Type B pancreatic cell (in vitro differentiated cells): ENCODE data around the gene ACE2. TPM values are rescaled to one million over a fixed set of nuclear protein-coding genes. Genes with fewer than 3 reads are reported as not detected.

Source experiments
- DNase-seq: peaks from one replicate; pipeline ENCODE4 v3.0.0; 2021; ENCODE audit warnings: mixed read lengths; ENCODE audit not compliant: unreplicated experiment; ENCODE audit errors: extremely low spot score
- H3K27ac Mint-ChIP-seq: 2 replicates; pipeline ENCODE4 v1.8.0; 2021; ENCODE audit warnings: mild to moderate bottlenecking, mixed read lengths
- H3K27me3 Mint-ChIP-seq: 2 replicates; pipeline ENCODE4 v1.8.0; 2021; ENCODE audit warnings: mixed read lengths
- H3K36me3 Mint-ChIP-seq: 2 replicates; pipeline ENCODE4 v1.8.0; 2021; ENCODE audit warnings: mixed read lengths
- H3K4me1 Mint-ChIP-seq: one replicate; pipeline ENCODE4 v1.8.0; 2021; ENCODE audit warnings: mixed read lengths; ENCODE audit not compliant: unreplicated experiment
- H3K4me3 Mint-ChIP-seq: 2 replicates; pipeline ENCODE4 v1.8.0; 2021; ENCODE audit warnings: mild to moderate bottlenecking, mixed read lengths
- H3K9me3 Mint-ChIP-seq: 2 replicates; pipeline ENCODE4 v1.8.0; 2021; ENCODE audit warnings: mixed read lengths
- CTCF ChIP-seq: fragments of 200-600 bp; sonication (generic); conservative IDR thresholded peaks from 2 replicates; pipeline ENCODE4 v1.5.0; 2021; ENCODE audit warnings: antibody characterized with exemption, mild to moderate bottlenecking
- total RNA-seq: library from RNA; stranded (reverse); gene quantifications from 2 replicates; pipeline ENCODE4 v1.2.1, GENCODE V29; 2021; ENCODE audit warnings: low replicate concordance

The ACE2 gene
- total RNA-seq, 1 donor from 2014 or later: 22.6 TPM

- H3K9me3 Mint-ChIP-seq: no peaks in the 10 kb centered on the region
- no peak overlapping the region for H3K27ac Mint-ChIP-seq
- no peak overlapping the region for H3K4me3 Mint-ChIP-seq
- H3K27me3 Mint-ChIP-seq: no peaks in the 10 kb centered on the region
- H3K36me3 Mint-ChIP-seq: no peaks in the 10 kb centered on the region
- peaks cover 5% of the 10 kb centered on the region for H3K4me1 Mint-ChIP-seq
- DNase-seq: no peak
- no peak for TF ChIP-seq CTCF
These were observed 24.7 kb downstream of the ACE2 start for GRCh38 chrX:15576019-15576418.

- TF ChIP-seq CTCF: no peak
- Mint-ChIP-seq H3K36me3 (no peaks in the 10 kb centered on the region), H3K27ac (no peak overlapping the region), H3K4me3 (no peak overlapping the region), H3K4me1 (peaks cover 6% of the 10 kb centered on the region), H3K27me3 (no peaks in the 10 kb centered on the region), H3K9me3 (no peaks in the 10 kb centered on the region)
- DNase-seq: no peak
These were observed 26.7 kb downstream of the ACE2 start for GRCh38 chrX:15574017-15574416.

- Mint-ChIP-seq H3K36me3 (no peaks in the 10 kb centered on the region), H3K4me1 (peaks cover 17% of the 10 kb centered on the region), H3K9me3 (no peaks in the 10 kb centered on the region), H3K27ac (no peak overlapping the region), H3K27me3 (peaks cover 4% of the 10 kb centered on the region), H3K4me3 (no peak overlapping the region)
- no peak for TF ChIP-seq CTCF
- no peak for DNase-seq
These were observed 30.6 kb downstream of the ACE2 start for GRCh38 chrX:15570145-15570544.

GRCh38 chrX:15567886-15568616, 32.7 kb downstream of the ACE2 start:
- Mint-ChIP-seq H3K36me3 (no peaks in the 10 kb centered on the region), H3K27me3 (peaks cover 4% of the 10 kb centered on the region), H3K4me1 (peaks cover 23% of the 10 kb centered on the region), H3K27ac (no peak overlapping the region), H3K9me3 (no peaks in the 10 kb centered on the region), H3K4me3 (no peak overlapping the region)
- peak; percentile 42 for TF ChIP-seq CTCF
- no peak for DNase-seq

GRCh38 chrX:15567267-15567666, 33.5 kb downstream of the ACE2 start:
- no peak overlapping the region for H3K27ac Mint-ChIP-seq
- TF ChIP-seq CTCF: no peak

More at GRCh38 chrX:15567267-15567666, 33.5 kb downstream of the ACE2 start:
- Mint-ChIP-seq H3K27me3 (peaks cover 4% of the 10 kb centered on the region), H3K4me3 (no peak overlapping the region), H3K4me1 (peaks cover 26% of the 10 kb centered on the region), H3K36me3 (no peaks in the 10 kb centered on the region), H3K9me3 (no peaks in the 10 kb centered on the region)
- DNase-seq: no peak
